GM19397 (cell line): ENCODE results near the gene CCNJL.
A peak's percentile ranks its signal among the peaks of the same experiment; 100 is the strongest.
"Not testable (repeated sequence)": the region's sequence is repeated elsewhere in the genome, so short reads cannot be mapped to it uniquely, and the experiment has no call there.

Source experiments
- ATAC-seq: cut with Tn5 transposase; IDR thresholded peaks from one replicate; pipeline ENCODE4 v1.9.1; 2021; ENCODE audit warnings: mild to moderate bottlenecking, moderate library complexity; ENCODE audit not compliant: unreplicated experiment

Gene CCNJL

DNA sequence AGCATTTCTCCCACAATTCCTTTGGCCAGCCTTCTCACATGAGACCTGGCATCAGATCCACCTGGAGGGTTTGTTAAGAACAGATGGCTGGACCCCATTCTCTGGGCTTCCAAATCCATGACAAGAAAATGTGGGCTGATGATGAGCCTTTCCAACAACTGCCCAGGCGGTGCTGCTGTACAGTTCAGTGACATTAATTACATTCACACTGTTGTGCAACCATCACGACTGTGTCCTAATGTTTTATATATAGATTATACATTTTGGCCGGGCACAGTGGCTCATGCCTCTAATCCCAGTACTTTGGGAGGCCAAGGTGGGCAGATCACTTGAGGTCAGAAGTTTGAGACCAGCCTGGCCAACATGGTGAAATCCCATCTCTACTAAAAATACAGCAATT, 22.4 kb upstream of the CCNJL start:
- ATAC-seq = not testable (repeated sequence)

GRCh38 chr5:160333721-160334120, 21.4 kb upstream of the CCNJL start:
- no peak for ATAC-seq

DNA sequence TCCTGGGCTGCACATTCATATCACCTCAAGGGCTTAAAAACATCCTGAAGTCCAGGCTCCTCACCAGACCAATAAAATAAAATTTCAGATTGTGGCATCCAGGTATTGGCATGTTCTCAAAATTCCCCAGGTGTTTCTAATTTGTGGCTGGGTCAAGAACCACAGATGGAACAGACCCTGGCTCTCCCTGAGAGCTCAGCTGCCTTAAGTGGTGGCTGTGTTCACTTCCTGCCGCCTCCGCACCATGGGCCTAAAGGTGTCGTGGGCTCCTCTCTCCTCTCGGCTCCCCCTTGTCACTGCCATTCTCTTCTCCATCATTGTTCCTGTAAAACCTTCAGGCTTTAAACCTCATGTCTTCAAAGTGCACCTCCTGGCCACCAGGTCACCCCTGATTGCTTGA, 17.8 kb upstream of the CCNJL start:
- no peak for ATAC-seq

DNA sequence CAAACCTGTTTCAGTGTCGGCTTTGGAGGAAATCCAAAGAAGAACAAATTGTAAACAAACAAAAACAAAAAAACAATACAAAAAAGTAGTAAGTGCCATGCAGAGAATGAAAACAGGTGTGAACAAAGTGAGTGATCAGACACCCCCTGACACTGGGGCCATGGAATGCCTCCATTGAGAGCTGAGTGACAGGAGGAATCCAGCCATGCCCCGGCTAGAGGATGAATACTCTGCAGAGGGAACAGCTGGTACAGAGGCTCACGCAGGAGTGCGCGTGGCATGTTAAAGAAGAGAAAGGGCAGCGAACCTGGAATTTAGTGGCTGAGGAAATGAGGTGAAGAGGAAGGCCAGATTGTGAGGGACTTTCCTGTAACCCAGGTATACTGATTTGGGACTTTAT, 15.5 kb upstream of the CCNJL start:
- no peak for ATAC-seq

DNA sequence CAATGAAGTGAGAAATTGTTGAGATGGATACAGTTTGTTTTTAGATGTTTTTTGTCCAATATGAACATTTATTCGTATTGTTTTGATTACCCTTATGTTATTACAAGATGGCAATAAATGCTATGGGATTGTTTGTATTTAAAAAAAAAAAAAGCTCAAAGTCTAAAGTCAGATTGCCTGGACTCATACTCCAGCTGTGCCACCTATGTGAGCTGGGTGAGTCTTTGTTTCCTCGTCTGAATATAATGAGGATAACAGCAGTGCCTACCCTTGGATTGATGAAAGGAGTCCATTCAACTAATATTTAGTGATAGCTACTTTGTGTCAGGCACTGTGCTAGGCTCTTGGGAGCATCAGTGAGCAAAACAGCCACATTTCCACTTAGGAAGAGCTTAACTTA, 14.6 kb upstream of the CCNJL start:
- ATAC-seq = no peak

DNA sequence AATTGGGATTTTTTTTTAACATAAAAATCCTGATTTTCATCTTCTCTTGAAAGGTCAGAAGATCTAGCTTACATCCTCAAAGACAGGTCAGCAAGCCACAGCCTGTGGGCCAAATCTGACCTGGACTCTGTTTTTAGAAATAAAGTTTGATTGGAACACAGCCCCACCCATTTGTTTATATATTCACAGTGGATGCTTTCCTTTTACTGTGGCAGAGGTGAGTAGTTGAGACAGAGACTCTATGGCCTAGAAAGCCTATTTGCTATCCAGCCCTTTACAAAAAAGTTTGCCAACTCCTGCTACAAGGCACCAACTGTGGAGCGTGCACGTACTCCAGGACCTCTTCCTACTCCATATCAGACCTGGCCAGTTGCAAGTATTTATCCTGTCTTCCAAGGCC, 13.4 kb upstream of the CCNJL start:
- no peak for ATAC-seq

DNA sequence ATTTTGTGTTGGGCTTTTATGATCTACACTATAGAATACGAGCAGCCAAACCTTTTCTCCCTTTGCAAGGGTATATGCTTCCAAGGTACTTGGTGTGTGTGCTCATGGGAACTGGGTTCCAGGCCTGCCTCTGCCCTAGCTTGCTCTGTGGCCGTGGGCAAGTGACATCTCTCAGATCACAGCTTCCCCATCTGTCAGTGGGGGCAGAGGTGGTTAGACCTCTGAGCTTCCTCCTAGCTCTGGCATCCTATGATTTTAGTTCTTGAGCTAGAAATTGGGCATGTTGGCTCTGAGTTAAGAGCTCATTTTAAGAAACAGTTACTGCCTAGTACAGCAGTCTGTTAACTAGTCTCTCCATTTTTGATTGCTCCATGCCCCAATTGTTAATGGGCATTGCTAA, 12.5 kb upstream of the CCNJL start:
- no peak for ATAC-seq

GRCh38 chr5:160318409-160318808, 6.0 kb upstream of the CCNJL start:
- ATAC-seq = no peak

GRCh38 chr5:160317434-160317833, 5.1 kb upstream of the CCNJL start:
- no peak for ATAC-seq

- ATAC-seq = no peak
Measured at GRCh38 chr5:160315968-160316367, 3.6 kb upstream of the CCNJL start.

GRCh38 chr5:160312960-160313727, 780 bp upstream of the CCNJL start:
- no peak for ATAC-seq

GRCh38 chr5:160311491-160312133, 752 bp downstream of the CCNJL start:
- peak; percentile 10 for ATAC-seq

DNA sequence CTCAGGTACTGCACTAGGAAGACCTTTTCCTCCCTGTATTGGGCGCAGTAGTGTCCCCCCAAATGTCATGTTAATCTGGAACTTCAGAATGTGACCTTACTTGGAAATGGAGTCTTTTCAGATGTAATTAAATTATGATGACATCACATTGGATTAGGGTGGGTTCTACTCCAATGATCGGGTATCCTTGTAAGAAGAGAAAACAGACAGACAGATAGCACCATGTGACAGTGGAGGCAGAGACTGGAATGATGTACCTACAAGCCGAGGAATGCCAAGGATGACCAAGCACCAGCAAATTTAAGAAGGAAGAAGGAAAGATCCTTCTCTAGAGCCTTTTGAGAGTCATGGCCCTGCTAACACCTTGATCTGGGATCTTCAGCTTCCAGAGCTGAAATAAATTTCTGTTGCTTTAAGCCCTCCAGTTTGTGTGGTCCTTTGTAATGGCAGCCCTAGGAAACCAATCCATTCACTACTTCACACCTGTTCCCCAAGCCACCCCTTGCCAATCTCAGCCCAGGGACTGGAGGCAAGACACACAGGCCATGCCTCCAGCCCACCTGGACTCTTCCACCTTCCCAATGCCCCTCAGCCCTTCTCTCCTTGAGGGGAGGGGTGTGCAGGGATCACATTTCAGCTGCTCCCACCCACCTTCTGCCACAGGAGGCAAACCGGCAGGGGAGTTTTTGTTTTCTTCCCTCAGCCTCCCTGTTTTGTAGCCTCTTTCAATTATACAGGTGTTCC, 1.6 kb downstream of the CCNJL start:
- no peak for ATAC-seq

- ATAC-seq = no peak
Measured at GRCh38 chr5:160310140-160310539, 2.2 kb downstream of the CCNJL start.

DNA sequence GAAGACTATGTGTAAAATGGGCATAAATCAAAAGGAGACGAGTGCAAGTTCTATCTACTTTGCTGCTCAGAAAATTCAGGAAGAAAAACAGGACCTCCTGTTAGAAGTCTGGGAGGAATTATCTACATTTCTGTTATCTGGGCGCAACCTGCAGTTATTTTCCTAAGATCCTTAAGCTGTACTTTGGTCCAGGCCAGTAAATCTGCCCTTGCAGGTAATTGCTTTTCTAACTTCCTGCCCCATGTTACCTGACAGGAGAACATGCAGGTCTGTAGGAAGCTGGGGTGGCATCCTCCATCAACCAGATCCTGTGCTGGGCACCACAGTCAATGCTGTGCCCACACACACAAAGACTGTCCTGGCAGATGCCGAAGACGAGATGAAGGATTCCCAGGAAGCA, 5.7 kb downstream of the CCNJL start:
- ATAC-seq = no peak

GRCh38 chr5:160305319-160305718, 7.0 kb downstream of the CCNJL start:
- no peak for ATAC-seq

- ATAC-seq = no peak
Measured at GRCh38 chr5:160303690-160304089, 8.7 kb downstream of the CCNJL start.

GRCh38 chr5:160298189-160298588, 14.2 kb downstream of the CCNJL start:
- no peak for ATAC-seq

GRCh38 chr5:160297776-160298175, 14.6 kb downstream of the CCNJL start:
- ATAC-seq = no peak

GRCh38 chr5:160297004-160297403, 15.4 kb downstream of the CCNJL start:
- ATAC-seq = no peak

GRCh38 chr5:160296496-160296895, 15.9 kb downstream of the CCNJL start:
- no peak for ATAC-seq
